Neural cell (in vitro differentiated cells): Measurements from ENCODE around the gene KMT5B.
"Not testable (repeated sequence)": the region's sequence is repeated elsewhere in the genome, so short reads cannot be mapped to it uniquely, and the experiment has no call there.

ENCODE experiments used
- EP300 ChIP-seq: fragments of 450-650 bp; conservative IDR thresholded peaks from 2 replicates; pipeline ENCODE4 v1.6.1; 2014; ENCODE audit warnings: antibody characterized with exemption, mild to moderate bottlenecking, moderate library complexity; ENCODE audit not compliant: poor library complexity, severe bottlenecking
- EZH2 ChIP-seq: fragments of 200-600, 300-800 bp; shearing (Covaris generic), sonication (generic); IDR thresholded peaks from 2 replicates; pipeline ENCODE4 v1.6.1; 2014; ENCODE audit warnings: antibody characterized with exemption, low read length, borderline replicate concordance, mild to moderate bottlenecking; ENCODE audit not compliant: insufficient read depth, poor library complexity, severe bottlenecking
- MXI1 ChIP-seq: fragments of 450-650 bp; conservative IDR thresholded peaks from 2 replicates; pipeline ENCODE4 v1.6.1; 2014; ENCODE audit warnings: antibody characterized with exemption, mild to moderate bottlenecking; ENCODE audit not compliant: poor library complexity, severe bottlenecking
- POLR2AphosphoS5 ChIP-seq: IDR thresholded peaks from 2 replicates; pipeline ENCODE4 v1.6.1; 2012
- REST ChIP-seq: IDR thresholded peaks from 2 replicates; pipeline ENCODE4 v1.6.1; 2012; ENCODE audit warnings: borderline replicate concordance
- TF ChIP-seq, protein P1 (sequence below): fragments of 450-650 bp; IDR thresholded peaks from 2 replicates; pipeline ENCODE4 v1.5.1; 2014; ENCODE audit warnings: antibody characterized with exemption, mild to moderate bottlenecking, moderate library complexity; ENCODE audit not compliant: poor library complexity, severe bottlenecking

- not testable (repeated sequence) for TF ChIP-seq REST, MXI1, POLR2AphosphoS5, EP300, EZH2
- TF ChIP-seq, protein P1, sequence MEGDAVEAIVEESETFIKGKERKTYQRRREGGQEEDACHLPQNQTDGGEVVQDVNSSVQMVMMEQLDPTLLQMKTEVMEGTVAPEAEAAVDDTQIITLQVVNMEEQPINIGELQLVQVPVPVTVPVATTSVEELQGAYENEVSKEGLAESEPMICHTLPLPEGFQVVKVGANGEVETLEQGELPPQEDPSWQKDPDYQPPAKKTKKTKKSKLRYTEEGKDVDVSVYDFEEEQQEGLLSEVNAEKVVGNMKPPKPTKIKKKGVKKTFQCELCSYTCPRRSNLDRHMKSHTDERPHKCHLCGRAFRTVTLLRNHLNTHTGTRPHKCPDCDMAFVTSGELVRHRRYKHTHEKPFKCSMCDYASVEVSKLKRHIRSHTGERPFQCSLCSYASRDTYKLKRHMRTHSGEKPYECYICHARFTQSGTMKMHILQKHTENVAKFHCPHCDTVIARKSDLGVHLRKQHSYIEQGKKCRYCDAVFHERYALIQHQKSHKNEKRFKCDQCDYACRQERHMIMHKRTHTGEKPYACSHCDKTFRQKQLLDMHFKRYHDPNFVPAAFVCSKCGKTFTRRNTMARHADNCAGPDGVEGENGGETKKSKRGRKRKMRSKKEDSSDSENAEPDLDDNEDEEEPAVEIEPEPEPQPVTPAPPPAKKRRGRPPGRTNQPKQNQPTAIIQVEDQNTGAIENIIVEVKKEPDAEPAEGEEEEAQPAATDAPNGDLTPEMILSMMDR = not testable (repeated sequence)
Measured at GRCh38 chr11:68244912-68245311, 31.8 kb upstream of the KMT5B start.
